Measurements from ENCODE around the gene DNAH2.
"Not testable (repeated sequence)": the region's sequence is repeated elsewhere in the genome, so short reads cannot be mapped to it uniquely, and the experiment has no call there.

Gene DNAH2

GRCh38 chr17:7806587-7806986 lies 89.0 kb downstream of the DNAH2 start:
- DNase-seq (ENCODE audit: low read depth): no peak
- TF ChIP-seq, protein P1, sequence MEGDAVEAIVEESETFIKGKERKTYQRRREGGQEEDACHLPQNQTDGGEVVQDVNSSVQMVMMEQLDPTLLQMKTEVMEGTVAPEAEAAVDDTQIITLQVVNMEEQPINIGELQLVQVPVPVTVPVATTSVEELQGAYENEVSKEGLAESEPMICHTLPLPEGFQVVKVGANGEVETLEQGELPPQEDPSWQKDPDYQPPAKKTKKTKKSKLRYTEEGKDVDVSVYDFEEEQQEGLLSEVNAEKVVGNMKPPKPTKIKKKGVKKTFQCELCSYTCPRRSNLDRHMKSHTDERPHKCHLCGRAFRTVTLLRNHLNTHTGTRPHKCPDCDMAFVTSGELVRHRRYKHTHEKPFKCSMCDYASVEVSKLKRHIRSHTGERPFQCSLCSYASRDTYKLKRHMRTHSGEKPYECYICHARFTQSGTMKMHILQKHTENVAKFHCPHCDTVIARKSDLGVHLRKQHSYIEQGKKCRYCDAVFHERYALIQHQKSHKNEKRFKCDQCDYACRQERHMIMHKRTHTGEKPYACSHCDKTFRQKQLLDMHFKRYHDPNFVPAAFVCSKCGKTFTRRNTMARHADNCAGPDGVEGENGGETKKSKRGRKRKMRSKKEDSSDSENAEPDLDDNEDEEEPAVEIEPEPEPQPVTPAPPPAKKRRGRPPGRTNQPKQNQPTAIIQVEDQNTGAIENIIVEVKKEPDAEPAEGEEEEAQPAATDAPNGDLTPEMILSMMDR (IDR thresholded peaks at IDR 0.05; ENCODE audit: low read depth, low read length, missing control alignments): no peak
- no peak overlapping the region for H3K4me3 ChIP-seq (ENCODE audit: low read depth, low read length)

DNA sequence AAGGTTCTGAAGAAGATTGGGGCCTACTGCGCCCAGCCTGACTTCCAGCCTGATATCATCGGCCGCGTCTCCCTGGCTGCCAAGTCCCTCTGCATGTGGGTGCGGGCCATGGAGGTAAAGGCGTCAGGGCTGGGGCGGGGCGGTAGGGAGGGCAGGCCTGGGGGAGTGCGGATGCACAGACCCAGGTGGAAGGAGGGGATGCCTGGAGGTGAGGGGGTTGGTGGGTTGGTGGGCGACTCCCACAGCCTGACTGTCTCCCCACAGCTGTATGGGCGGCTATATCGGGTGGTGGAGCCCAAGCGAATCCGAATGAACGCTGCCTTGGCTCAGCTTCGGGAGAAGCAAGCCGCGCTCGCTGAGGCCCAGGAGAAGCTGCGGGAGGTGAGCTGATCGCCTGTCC lies 89.7 kb downstream of the DNAH2 start:
- TF ChIP-seq, protein P1 (IDR thresholded peaks at IDR 0.05; ENCODE audit: low read depth, low read length, missing control alignments): no peak
- no peak overlapping the region for H3K4me3 ChIP-seq (ENCODE audit: low read depth, low read length)
- no peak for DNase-seq (ENCODE audit: low read depth)

DNA sequence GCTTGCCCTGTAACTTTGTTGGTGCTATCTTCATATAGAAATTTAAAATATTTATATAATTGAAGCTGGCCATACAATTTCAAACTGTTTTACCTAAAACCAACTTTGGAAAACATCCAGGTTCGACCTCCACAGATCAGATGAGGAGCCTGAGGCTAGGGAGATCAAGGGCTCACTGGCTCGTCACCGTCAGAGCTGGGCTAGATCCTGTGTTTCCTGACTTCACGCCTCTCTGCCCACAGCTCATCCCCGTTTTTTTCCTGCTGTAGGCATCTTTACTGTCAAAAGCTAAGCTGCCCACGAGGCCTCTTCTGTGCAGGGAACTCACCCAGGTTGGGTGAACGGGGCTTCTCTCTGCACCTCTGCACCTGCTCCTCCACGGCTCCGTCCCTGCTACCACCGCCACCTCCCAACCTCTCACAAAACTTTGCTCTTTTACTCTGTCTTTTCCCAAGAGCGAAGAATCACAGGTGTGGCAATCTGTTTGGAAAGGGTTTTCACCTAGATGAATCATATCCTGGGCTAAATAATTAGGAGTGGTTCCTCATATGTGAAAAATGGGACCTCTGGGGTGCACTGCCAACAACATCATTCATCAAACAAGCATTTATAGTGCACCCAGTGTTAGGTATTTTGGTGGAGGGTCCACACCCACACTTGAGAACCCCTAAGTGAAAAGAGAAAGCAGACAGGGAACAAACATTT lies 91.7 kb downstream of the DNAH2 start:
- no peak overlapping the region for H3K4me3 ChIP-seq (ENCODE audit: low read depth, low read length)
- TF ChIP-seq, protein P1 (IDR thresholded peaks at IDR 0.05; ENCODE audit: low read depth, low read length, missing control alignments): no peak
- no peak for DNase-seq (ENCODE audit: low read depth)

DNA sequence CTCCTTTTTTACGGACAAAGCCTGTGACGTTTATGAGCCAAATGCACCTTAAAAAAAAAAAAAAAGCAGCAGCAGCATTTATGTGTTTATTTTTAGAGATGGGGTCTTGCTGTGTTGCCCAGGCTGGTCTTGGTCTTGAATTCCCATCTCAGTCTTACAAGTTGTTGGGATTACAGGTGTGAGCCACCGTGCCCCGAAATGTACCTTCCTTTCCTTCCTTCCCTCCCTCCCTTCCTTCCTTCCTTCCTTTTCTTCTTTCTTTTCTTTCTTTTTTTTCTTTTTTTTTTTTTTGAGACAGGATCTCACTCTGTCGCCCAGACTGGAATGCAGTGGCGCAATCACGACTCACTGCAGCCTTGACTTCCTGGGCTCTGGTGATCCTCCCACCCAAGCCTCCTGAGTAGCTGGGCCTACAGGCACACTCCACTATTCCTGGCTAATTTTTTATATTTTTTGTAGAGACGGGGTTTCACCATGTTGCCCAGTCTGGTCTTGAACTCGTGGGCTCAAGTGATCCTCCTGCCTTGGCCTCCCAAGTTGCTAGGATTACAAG lies 92.3 kb downstream of the DNAH2 start:
- not testable (repeated sequence) for DNase-seq (ENCODE audit: low read depth); H3K4me3 ChIP-seq (ENCODE audit: low read depth, low read length)

DNA sequence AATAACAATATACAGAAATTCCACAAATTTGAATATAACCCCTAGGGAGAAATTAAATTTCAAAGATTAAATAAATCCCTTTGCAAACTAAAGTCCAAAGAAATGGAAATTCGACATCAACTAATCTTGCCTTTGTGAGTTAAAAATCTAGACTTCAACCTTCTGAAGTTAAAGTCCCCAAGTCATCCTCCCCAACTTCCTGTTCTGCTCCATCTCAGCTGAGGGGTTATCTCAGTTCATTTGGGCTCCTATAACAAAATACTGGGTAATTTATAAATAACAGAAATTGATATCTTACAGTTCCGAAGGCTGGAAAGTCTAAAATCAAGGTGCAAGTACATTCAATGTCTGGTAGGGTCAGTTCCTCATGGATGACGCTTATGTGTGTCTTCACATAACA lies 93.7 kb downstream of the DNAH2 start:
- TF ChIP-seq, protein P1 (IDR thresholded peaks at IDR 0.05; ENCODE audit: low read depth, low read length, missing control alignments): no peak
- no peak overlapping the region for H3K4me3 ChIP-seq (ENCODE audit: low read depth, low read length)
- DNase-seq (ENCODE audit: low read depth): no peak

DNA sequence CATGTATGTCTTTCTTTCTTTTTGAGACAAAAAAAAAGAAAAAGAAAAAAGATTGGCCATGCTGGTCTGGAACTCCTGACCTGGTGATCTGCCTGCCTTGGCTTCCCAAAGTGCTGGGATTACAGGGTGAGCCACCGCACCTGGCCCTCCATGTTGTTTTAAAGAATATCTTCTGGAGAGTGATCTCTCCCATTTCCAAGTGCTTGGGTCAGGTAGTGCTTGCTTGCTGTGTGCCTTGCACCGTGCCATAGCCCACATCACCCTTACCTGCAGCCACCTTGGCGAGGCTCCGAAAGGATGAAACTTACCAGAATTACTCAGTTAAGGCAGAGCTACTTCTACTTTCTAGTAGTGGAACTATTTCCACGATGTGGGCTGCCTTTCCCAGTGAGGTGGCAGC lies 97.4 kb downstream of the DNAH2 start:
- DNase-seq (ENCODE audit: low read depth): no peak
- TF ChIP-seq, protein P1 (IDR thresholded peaks at IDR 0.05; ENCODE audit: low read depth, low read length, missing control alignments): no peak
- no peak overlapping the region for H3K4me3 ChIP-seq (ENCODE audit: low read depth, low read length)

DNA sequence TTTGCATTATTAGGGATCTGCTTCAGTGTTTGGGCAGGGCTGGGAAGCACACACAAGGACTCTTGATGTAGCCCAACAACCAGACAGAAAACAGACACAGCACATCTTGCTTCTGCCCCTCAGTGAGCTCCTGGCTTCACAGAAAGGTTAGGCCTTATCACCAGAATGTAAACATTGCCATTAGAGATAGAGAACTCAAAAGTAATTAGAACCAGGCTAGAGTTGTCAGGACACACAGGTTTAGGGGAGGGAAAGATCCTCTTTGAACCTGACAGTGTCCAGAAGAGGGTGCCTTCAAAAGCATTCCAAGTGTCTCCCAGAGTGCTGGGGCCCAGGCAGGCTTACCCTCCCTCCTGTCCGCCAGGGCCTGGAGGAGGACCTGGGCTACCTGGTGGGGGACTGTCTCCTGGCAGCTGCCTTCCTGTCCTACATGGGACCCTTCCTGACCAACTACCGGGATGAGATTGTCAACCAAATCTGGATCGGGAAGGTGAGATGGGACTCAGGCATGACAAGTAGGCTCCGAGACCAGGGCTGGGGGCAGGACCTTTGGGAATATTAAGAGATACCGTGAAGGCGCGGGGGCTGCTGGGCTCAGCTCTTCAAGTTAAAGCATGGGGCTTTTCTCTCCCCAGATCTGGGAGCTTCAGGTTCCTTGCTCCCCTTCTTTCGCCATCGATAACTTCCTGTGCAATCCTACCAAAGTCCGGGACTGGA lies 99.5 kb downstream of the DNAH2 start:
- DNase-seq (ENCODE audit: low read depth): no peak
- H3K4me3 ChIP-seq (ENCODE audit: low read depth, low read length): no peak overlapping the region
- TF ChIP-seq, protein P1 (IDR thresholded peaks at IDR 0.05; ENCODE audit: low read depth, low read length, missing control alignments): no peak
